COLO668 (cell line): ENCODE data around the gene ZIC1.
A peak's percentile ranks its signal among the peaks of the same experiment; 100 is the strongest.

Source experiments
- DNase-seq: peaks from one replicate; lab custom pipeline; 2025; ENCODE audit not compliant: unreplicated experiment; lab: John Stamatoyannopoulos, UW

The ZIC1 gene

DNA sequence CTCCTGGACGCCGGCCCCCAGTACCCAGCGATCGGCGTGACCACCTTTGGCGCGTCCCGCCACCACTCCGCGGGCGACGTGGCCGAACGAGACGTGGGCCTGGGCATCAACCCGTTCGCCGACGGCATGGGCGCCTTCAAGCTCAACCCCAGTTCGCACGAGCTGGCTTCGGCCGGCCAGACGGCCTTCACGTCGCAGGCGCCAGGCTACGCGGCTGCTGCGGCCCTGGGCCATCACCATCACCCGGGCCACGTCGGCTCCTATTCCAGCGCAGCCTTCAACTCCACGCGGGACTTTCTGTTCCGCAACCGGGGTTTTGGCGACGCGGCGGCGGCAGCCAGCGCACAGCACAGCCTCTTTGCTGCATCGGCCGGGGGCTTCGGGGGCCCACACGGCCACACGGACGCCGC lies 956 bp downstream of the ZIC1 start:
- no peak for DNase-seq

DNA sequence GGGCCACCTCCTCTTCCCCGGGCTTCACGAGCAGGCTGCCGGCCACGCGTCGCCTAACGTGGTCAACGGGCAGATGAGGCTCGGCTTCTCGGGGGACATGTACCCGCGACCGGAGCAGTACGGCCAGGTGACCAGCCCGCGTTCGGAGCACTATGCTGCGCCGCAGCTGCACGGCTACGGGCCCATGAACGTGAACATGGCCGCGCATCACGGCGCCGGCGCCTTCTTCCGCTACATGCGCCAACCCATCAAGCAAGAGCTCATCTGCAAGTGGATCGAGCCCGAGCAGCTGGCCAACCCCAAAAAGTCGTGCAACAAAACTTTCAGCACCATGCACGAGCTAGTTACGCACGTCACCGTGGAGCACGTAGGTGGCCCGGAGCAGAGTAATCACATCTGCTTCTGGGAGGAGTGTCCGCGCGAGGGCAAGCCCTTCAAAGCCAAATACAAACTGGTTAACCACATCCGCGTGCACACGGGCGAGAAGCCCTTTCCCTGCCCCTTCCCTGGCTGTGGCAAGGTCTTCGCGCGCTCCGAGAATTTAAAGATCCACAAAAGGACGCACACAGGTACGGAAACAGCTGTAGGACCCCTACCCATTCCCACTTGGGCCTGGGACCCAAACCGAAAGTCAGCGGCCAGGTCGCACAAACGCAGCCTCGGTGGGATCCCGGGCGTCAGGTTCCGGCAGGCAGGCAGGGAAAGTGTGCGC lies 1.5 kb downstream of the ZIC1 start:
- DNase-seq = peak; percentile 45

DNA sequence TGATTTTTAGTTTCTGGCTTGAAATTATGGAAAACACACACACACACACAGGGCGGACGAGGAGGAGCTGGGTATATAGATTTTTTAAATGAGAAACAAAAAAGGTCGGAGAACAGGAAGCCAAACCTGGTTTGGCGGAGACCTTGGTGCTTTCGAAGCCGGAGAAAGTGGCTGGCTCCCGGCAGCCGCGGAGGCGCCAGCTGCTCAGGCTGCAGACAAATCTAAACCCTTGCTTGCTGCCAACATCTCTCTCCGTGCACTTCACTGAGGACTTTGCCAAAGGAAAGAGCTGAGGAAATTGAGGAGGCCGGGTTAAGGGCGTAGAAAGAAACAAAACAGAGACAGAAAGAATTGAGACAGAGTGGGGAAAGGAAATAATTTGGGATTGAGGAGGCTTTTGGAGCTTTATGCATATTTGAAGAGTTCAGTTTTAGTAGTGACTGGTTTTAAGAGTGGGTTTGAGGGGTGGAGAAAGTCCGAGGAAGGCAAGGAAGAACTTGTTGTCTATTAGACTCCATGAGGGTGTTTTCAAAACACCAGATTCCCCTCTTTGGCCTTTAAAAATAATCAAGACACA lies 2.2 kb downstream of the ZIC1 start:
- peak; percentile 35 for DNase-seq

DNA sequence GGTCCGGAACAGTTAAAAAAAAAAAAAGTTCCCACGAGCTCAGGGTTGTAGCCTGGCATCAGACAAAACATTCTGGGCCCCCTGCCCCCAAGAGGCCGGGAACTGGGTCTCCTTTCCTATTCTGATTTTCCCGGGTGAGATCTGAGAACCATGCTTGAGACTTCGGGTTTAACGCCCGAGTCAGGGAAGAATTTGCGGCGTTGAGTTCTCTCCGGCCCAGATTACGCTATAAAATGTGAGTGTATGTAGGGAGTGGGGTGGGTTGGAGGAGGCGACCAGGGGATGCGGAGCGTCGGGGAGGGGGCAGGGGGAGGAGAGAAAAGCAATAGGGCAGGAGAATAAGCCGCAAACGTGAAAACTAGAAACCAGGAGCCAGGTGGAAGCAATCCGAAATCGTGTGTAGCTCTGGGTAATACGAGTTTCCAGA lies 2.7 kb downstream of the ZIC1 start:
- no peak for DNase-seq

DNA sequence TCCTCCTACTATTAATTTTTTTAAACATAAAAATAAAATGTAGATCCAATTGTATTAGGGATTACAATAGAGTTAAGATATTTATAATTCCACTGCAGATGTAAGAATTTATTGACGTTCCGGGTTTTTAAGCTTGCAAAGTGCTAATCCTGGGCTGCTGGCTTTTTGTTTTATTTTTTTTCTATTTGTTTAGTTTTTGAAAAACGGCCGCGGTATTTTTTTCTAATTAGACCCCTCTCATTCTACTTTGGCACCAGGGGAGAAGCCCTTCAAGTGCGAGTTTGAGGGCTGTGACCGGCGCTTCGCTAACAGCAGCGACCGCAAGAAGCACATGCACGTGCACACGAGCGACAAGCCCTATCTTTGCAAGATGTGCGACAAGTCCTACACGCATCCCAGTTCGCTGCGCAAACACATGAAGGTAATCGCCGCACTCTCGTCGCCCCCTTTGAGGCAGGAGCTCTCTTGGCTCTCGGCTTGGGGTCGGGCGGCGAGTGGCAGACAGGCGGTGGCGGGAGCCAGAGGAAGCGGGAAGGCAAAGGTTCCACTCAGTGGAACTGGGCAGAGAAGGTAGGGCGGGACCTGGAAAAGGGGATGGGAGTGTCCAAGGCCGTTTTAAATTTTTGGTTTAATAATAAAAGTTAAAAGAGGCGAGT lies 3.2 kb downstream of the ZIC1 start:
- no peak for DNase-seq

DNA sequence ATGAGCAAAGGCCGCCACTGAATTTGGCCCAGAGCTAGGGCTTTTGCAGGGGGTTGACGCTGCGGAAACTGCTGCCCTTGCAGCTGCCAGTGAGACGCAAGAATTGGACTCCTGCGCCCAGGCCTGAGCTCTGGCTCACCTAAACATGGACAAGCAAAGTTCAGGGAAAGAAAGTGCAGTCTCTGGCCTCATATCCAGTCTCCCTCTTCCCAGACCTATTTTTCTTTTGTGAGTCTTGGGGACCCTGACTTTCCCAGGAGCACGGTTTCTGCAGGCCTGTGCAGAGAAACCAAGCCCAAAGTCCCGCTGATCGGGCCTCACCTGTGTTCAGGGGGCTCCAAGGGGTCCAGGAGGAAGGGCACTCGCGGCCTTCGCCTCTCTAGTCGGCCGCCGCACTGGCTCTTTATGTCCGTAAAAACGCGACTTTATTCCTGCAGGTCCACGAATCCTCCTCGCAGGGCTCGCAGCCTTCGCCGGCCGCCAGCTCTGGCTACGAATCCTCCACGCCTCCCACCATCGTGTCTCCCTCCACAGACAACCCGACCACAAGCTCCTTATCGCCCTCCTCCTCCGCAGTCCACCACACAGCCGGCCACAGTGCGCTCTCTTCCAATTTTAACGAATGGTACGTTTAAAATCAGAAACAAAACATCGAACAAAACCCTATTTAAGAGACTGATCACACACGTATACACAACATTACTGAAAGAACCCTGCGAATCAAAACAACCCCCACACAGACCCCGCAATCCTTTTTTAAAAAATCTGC lies 3.9 kb downstream of the ZIC1 start:
- no peak for DNase-seq

DNA sequence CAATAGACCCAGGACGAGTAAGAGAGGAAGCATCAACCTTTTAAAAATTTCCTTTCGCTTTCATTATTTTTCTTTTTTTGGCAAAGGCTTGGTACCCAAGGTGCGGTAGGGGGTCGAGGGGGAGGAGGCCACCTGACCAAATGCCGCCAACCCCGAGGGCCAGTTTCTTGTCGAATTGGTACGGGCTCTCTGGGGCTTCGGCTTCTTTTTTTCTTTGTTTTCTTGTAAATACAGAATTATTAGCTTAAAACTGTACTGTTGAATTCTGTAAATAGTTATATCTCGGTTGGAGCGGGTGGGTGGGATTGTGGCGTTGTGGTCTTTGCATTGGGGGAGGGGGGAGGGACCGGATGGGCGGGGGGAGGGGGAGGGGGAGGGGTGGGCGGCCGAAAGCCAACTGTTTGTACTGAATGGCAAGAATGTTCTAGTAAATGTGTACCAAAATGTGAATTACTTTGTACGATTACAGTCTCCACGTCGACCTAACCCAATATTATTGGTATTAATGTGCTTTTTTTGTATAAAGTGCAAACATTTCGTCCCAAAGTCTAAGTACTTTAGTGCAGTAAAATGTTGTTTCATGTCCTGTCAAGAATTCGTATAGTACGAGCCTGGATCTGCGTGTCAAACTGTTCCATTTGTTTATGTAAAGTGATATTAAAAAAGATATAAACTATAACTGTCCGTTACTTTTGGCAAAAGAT lies 4.7 kb downstream of the ZIC1 start:
- DNase-seq = no peak

DNA sequence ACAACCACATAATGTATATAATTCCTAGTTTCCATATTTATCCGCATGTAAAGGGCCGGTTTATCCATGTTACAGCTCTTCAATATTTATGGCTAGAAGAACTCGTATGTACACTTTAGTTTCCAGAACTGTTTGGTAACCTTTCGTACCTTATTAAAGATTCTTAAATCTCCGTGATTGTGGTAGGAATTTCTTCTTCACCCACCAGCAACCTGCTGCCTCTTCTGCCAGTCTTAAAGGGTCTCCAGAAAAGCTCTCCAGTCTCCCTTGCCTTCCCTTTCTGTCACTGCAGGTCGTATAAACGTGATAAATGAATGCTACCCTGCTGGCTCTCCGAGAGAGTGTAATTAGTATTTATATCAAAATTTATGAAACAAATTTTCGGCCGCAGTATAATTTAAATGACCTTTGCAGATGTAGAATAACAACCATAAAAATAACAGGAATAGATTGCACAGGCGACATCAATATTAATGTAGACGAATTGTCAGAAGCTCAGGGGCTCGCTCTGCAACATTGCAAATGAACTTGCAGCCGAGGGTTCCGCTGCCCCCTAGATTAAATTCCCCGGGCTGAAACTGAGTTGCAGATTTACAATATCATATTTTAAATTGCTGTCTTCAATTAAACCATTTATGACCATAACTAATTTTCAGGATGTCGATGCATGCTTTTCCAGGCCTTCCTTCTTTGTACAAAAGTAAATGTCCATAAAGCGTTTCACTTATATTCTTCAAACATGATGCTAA lies 5.4 kb downstream of the ZIC1 start:
- no peak for DNase-seq

DNA sequence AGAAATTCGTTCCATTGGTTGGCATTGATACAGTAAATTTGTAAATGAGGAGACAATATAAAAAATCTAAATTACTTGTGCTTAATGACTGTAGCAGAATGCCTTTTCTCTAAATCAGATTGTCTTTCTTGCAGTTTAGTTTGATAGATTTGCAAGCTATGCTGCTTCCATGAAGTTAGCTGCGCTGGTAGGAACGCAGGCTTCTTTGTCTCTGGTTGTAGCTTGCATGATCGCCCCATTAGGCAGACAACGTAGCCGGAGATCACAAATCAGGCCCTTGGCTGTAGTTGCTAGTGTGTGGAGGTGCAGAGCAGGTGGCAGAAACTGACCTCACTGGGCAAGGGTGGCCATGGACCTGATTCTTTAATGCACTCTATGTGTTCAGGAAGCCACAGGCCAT lies 6.1 kb downstream of the ZIC1 start:
- no peak for DNase-seq

DNA sequence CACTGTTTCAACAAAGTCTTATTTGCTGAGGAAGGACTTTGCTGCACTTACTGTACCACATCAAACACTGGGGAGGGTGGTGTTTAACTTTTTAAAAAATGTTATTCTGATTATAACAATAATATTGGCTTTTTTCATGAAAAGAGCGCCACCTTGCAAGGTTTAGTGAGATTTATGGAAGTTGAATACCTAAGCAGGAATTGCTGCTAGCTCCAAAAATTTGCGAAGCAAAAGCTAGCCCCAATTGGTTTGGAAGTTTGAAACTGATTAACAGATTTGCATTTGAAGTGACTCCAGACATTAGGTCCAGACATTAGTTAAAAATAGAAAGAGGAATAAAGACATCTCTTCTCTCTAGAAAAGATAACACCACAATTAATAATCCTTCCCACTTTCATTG lies 6.7 kb downstream of the ZIC1 start:
- no peak for DNase-seq

DNA sequence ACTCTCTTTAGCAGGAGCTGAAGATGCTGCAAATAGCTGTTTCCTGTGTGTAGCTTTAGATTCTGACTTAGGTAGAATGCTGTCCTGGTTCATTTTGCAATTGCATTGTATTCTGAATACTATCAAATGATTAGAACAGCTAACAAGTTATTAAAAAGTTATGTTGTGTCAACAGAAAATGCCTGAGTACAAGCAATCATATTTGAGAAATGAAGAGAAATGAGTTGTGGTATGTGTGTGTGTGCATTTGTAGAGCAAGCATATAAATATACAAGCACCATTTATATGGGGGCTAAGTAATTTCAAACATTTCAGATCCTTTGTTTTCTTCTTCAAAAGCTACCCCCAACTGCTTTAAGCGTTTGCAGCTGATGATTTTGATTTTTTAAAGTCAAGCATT lies 7.8 kb downstream of the ZIC1 start:
- no peak for DNase-seq

DNA sequence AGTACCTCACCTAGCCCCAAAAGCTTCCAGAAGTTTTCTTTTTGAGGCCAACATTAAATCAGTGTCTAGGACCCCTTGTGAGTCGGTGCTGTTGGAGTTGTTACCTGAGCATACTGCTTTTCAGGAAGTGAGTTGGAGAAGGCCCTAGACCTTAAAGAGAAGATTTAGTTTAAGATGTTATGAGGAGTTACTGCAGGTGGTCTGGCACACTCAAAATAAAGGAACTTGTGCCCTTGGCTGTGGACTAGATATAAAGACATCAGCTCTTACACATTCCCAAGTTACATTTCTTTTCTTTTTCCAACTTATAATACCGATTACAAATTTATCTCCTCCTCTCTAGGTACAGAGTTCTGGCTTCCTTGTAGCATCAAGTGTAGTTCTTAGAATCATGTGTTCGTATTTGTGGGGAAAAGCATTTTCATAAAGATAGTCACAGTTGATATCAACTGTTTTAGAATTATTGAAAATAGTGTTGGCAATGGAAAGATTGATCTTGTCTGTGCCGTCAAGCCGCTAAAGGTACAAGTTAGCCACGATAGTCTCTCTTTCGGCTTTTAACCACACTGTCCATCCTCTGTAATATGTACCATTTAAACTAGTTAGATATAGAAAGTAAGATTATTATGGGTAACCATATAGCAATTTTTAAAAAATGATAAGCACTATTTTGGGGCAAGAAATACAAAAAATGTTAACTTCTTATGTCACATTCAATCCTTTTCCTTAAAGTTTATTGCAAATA lies 8.6 kb downstream of the ZIC1 start:
- no peak for DNase-seq

DNA sequence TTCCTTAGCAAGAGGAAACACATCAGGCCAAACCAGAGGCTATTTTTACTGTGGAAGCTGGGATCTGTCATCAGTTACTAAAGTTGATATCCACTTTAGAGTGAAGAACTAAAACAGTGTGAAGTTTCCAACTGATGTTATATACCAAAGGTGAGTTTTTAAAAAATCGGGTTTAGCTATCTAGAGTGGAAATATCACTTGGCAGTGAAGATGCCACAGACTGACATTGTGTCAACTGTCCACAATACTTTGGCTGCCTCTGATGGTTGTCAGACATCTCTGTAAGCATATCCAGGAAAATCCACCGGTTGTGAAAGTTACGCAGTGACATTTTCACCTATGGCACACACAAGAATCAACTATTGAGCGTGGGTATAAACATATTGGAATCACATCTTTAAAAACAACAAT lies 9.2 kb downstream of the ZIC1 start:
- DNase-seq = no peak

DNA sequence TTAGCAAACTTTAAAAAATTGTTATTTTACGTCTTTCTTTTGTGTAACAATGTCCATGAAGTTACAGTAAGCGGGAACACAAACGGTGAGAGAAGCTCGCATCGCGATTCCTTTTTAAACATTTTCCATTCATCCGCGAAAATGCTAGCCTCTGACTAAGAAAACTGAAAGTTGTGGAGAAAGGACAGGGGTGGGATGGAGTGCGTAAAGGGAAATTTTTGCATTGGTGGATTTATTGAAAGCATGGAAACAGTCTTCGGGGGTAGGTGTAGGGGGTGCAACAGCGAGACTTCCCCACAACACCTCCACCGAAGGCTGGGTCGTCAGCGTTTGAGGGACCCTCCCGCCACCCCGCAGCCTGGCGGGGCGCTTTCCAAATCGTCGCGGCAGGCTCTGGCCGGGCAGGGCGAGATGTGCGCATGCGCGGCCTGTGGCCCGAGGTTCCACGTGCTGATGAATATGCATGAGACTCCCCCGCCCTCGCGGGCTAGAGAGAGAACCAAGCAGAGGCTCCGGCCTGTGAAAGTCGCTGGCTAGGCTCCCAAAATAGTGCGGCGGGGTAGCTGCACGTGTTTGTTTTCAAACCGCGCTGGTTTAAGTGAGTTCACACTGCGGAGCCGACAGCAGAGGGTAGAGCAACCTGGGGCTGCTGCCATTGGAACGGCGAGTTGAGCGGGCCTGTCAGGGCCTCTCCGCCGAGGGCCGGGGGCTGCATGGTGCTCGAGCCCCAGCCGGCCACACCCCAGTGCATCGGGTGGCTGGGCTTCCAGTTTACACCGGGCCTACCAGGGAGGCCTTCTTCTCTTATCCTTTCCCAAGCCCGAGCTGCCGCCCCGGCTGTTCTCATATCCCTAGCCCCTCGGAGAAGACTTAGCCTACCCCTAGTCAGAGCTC lies 9.9 kb downstream of the ZIC1 start:
- DNase-seq = no peak

DNA sequence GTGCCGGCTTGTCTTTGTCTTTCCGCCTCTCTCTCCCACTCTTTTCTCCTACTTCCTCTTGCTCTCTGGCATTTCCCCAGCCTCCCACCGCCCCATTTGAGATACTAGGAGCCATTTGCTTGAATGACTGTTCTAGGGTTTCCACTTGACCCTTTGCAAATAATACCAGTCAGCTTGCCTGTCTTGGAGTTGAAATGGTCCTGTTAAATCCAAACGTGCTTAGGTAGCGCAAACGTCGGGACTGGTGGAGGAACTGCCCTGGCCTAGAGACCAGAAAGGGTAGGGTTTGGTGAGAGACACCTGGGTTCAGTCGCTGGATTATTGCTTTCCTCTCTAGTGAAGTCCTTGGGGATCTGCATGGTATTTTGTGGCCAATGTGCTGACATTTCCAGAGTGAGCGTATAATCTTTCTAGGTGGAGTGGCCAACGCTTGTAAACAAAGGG lies 10.6 kb downstream of the ZIC1 start:
- no peak for DNase-seq

DNA sequence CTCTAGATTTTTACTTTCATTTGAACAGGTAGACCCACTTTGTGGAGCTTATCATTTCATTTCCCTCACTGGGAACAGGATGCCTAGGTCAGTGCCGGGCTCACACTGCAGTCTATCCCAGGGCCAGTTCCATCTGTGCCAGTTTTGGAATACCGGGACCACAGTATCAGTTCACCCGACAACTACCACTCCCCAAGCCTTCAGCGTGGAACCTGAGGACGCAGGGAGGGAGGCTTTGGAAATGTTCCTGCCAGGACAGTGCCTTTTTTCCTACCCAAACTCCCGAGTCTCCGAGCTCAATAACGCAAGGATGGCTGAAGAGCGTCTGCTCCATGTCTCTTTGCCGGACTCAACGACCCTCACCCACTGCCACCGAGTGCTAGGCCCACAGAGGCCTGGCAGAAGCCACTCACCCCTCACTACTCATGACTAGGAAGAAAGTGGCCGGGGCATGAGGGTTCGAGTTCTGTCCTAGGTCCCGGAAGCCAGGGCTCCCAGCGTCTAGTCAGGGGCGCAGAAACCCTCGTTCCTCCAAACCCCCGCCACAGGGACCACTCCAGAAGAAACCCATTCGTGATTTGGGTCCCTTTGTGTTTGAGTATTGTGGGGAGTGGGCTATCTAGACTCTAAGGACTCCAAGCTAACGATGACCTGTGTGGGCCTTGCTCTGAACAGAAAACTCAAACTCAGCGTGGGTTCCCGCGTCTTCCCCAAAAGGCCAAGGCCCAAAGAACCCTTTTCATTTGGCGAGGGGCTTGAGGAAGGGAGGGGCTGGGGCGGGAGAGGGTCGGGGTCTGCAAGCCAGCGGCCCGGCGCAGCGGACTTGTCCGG lies 11.4 kb downstream of the ZIC1 start:
- no peak for DNase-seq

DNA sequence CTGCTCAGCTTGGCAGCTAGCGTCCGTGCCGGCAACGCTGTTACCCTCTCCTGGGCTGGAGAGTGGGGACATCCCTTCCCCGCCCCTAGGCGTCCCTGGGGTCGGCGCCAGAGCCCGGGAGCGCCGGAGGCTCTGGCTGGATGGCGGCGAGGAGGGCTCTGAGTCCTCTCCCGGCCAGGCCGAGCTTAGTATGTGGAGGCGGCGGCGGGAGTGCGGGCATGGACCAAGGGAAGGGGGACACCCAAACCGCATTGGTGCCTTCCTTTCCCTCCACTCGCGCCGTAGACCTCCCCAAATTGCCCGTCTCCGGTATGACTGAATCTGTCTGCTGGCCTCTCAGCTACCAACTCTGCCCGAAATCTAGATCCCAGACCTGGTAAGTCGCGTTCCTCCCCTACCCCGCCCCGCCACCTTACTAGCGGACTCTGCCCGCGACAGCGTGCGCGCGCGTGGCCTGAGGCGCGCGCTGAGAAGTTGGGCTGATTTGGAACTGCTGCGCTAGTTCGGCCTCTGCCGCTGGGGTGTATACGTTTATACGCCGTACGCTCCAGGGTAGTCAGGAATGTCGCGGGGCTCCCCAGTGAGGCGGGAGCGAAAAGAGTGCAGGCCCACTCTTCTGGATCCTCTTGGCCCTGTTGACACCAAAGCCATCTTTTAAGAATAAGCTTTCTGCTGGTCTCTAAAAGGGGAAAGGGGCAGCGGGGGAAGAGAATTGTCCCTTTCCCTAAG lies 12.2 kb downstream of the ZIC1 start:
- no peak for DNase-seq
